ENCODE results near the gene CYCS. TPM values are rescaled to one million over a fixed set of nuclear protein-coding genes. Genes with fewer than 3 reads are reported as not detected.
"Not testable (repeated sequence)": the region's sequence is repeated elsewhere in the genome, so short reads cannot be mapped to it uniquely, and the experiment has no call there.

CYCS gene
- total RNA-seq, result 100 to 1,000 TPM; 568 to 656 TPM
- long read RNA-seq, full-length matches to known transcripts, result 120 of 131 reads
- long read RNA-seq, partial matches to known transcripts, result 3 of 131 reads
- long read RNA-seq, other reads (novel, unspliced or antisense), result 8 of 131 reads

DNA sequence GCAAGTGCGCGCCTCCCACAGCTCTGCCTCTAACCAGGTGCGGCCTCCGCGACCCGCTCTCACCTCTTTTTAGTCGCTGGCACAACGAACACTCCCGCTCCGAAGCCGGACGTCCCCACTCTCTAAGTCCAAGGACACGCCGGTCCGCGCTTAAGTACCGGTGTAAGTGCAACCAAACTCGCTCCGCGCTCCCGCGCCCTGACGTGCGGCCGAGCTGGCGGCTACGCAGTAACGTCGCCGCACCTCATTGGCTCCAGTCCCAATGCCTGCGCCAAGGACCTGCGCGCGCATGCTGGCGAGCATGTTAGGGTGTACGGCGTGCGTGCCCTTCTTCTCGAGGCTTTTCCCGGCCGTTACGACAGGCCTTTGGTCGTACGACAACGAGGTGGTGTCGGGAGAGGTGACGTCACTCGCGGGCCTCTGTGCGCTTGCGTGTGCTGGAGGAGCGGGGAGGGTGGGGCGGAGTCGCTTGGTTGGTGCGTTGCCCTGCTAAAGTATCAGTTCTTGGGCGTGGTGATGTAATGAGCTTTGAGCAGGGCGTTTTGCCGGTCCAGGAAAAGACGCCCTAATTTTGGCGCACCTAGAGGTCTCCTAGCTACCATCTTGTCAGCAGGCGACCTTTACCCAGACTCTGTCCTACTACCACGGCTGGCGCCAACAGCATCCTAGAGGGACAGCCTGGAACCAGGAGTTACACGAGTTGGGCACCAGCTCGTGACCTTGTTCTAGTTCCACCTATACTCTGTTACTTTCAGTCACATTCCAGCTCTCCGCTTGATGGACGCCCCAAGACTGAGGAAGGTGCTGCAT lies at the start of gene CYCS:
CYCS (minus strand) TSS at position 124 of the 810 bp plus-strand sequence. CDS start 1,141 bp downstream, outside the sequence.
- peak; percentile 95 to 98 for ATAC-seq
- intact Hi-C loops (cut with DNase I), result no loop called here
- peak; percentile 100 for DNase-seq

DNA sequence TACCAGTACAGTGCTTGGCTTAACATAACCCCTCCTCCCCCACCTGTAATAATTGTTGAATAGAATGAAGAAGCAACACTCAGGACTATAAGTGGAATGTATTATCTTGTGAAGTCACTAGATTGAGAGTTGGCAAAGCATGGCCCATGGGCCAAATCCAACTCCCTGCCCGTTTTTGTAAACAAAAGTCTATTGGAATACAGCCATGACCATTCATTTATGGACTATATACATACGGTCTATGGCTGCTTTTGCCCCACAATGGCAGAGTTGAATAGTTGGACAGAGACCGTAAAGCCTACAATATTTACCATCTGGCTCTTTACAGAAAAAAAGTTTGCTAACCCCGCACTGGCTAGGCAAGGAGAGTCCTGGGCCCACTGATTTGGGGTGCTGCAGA lies 48.1 kb upstream of the CYCS start:
- DNase-seq, result no peak
- intact Hi-C loops (cut with DNase I), result no loop called here
- ATAC-seq, result no peak

DNA sequence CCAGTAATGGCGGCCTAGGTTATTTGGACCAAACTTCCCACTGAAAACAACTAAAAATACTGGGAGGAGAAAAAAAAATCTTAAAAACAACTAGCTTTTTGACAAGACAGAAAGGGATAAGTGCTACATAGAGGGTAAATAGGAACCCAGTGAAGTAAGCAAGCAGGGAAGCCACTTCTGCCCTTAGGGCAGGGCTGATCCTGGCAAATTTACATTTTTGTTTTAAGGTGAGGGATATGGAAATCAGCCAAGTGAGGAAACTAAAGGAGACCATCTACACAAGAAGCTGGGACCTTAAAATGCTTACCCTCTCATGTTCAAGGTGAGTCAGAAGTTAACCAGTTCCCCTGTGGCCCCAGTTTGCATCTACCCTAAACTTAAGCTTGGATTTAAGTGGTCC lies 46.5 kb upstream of the CYCS start:
- no peak for ATAC-seq
- DNase-seq, result no peak
- intact Hi-C loops (cut with DNase I), result no loop called here

DNA sequence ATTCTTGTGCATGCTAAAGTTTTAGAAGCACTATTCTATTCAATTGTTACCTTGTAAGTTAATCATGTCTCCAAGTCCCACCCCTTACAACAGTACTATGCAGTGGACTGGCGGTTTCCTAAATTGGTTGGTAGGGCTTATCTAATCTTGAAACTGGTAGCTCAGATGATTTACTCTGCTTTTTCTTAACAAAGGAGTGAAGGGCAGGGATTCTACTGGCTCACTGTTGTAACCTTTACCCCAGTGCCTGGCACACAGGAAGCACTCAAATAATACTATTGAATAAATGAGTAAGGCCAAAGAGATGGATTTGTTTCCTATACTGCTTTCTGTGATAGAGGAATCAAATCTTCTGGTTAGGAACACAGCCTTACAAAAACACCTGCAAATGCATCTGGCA lies 46.0 kb upstream of the CYCS start:
- ATAC-seq (no peak), DNase-seq (no peak)
- intact Hi-C loops (cut with DNase I), result no loop called here

DNA sequence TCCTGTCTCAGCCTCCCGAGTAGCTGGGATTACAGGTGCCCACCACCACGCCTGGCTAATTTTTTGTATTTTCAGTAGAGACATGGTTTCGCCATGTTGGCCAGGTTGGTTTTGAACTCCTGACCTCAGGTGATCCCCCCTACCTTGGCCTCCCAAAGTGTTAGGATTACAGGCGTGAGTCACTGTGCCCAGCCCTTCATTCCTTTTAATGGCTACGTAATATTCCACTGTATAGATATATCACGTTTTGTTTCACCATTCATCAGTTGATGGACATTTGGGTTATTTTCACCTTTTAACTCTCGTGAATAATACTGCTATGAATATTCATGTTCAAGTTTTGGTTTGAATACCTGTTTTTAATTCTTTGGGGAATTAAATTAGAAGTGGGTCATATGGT lies 44.6 kb upstream of the CYCS start:
- intact Hi-C loops (cut with DNase I), result no loop called here
- ATAC-seq, result no peak
- no peak for DNase-seq

DNA sequence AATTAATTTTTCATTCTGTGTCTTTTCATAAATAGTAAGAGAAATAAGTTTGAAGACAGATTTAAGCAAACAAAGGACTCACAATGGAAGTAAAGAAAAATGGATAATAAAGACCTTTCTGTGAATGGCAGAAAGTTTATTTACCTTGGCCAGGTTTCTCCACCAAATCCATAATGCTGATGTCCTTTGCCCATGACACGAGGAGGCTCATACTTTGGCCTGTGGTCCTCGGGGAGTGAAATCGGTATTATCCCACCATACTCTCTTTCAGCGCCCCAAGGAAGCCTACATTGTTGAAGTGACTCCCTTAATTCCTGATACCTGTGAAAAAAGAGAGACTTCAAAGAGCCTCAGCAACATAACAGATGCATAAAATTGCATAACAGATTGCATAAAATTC lies 43.1 kb upstream of the CYCS start:
- DNase-seq, result no peak
- intact Hi-C loops (cut with DNase I), result no loop called here
- no peak for ATAC-seq

DNA sequence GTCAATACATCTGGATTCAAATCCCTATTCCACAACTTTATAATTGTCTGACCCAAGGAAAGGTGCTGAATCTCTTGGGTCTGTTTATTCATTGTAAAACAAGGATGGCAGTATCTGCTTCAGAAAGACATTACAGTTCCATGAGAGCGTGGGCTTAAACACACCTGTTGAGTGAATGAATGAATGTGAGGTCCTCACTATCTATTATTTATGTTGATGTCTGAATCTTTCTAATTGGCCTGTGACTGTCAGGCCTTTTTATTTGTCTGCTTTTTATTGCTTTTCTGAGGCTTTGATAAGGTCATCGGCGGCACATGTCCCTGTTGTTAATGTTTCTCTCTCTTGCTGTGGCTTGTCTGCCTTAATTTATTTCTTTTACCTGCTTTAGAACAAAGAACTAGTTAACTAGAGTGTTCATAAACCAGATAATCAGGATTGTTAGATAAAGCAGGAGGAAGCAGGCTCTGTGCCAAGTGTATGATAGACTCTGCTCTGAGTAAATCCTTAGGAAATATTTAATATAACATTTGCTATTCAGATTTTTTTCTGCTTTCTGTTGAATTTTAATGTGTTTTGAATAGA lies 42.3 kb upstream of the CYCS start:
- ATAC-seq (no peak), DNase-seq (no peak)
- intact Hi-C loops (cut with DNase I), result no loop called here

DNA sequence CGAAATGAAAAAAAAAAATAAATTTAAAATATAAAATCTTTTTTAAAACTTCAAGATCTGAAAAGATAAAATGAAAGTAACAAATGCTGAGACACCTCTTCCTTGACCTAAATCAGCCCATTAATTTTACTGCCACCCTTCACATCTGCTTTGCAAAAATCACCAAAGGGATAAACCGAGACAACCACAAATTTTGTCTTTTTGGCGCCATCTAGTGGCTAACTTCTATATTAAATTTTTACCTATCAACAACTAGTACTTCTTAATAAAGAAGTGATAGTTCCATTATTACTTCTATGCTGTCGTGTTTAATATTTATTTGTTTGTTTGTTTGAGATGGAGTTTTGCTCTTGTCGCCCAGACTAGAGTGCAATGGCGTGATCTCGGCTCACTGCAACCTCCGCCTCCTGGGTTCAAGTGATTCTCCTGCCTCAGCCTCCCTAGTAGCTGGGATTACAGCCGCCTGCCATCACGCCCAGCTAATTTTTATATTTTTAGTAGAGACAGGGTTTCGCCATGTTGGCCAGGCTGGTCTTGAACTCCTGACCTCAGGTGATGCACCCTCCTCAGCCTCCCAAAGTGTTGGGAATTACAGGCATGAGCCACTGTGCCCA lies 35.0 kb upstream of the CYCS start:
- ATAC-seq; intact Hi-C loops (cut with DNase I); DNase-seq: not testable (repeated sequence)

DNA sequence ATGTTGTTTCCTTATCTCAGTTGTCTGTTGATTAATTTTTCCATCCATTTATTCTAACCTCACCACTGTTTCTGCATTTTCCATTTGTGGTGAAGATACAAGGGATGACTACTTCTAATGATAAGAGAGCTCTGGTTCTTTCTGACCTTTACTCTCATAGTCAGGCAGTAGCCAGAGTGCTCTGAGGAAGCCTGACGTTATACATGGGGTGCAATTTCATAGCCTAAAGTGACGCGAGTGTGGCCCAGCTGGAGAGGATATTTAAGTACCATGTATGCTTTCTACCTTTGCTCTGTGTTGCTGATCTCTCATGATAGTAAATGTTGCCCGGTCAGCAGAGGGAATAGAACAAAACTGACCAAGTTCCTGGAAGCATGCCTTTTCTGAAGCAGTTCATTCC lies 33.9 kb upstream of the CYCS start:
- intact Hi-C loops (cut with DNase I), result no loop called here
- DNase-seq (no peak), ATAC-seq (no peak)

DNA sequence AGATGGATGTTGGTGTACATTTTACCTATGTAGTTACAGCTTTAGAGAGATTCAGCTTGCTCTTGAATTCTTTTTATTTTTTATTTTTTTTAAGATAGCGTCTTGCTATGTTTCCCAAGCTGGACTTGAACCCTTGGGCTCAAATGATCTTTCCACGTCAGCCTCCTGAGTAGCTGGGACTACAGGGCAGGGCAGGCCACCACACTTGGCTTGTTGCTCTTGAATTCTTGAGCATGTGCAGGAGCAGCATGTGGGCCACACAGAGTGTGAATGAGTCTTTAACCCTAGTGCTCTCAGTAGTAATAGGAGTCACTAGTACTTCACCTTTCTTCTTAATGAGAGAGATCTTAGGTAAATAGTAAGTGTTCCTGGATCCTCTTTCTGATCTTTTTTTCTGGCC lies 26.7 kb upstream of the CYCS start:
- no peak for ATAC-seq
- intact Hi-C loops (cut with DNase I), result no loop called here
- DNase-seq, result no peak

DNA sequence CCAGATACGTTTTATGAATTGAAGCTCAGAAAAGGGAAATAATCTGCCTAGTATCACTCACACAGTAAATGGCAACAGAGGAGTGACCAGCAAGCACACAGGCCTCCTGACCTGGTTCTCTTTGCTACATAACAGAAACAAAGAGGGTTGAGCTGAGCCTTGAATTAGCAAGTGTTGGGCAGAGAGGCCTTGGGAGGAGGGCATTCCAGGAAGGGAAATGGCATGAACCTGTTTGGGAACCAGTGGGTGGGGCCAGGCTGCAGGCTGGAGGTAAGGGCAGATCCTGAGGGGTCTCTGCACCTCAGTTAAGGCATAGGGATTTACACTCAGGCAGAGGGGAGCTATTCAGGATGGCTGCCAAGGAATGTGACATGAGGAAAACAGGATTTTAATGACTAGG lies 24.8 kb upstream of the CYCS start:
- intact Hi-C loops (cut with DNase I), result no loop called here
- DNase-seq, result no peak
- ATAC-seq, result no peak

DNA sequence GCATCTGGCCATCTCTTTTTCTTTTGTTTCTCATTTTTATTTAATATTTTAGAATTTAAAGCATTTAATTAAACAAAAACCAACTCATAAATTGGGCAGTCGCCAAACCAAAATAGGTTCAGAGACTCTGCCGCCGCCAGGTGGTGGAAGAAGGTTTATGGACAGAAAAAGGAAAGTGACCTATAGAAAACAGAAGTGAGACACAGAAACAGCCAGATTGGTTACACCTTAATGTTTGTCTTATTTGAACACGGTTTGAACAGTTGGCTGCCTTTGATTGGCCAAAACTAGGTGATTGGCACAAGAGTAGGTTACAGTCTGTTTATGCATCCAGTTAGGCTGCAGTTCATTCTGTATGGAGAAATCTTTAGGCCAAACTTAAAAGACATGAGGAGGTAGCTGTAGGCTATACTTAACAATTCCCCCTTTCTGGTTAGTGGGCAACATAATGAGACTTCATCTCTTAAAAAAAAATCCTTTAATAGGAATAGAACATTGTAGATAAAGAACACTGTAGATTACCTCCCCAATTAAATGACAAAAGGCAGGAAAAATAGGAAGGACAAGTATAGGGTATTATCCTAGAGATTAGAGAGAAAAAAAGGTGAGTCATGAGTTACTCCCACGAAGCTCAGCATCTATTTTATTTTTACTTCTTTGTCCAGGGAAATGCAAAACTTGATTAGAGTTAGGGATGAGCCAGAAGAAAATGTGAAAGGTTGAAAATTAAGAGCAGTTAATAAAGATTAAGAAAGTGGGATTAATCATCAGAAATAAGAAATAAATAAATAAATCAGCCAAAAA lies 23.9 kb upstream of the CYCS start:
- intact Hi-C loops (cut with DNase I), result no loop called here
- DNase-seq (no peak), ATAC-seq (no peak)

DNA sequence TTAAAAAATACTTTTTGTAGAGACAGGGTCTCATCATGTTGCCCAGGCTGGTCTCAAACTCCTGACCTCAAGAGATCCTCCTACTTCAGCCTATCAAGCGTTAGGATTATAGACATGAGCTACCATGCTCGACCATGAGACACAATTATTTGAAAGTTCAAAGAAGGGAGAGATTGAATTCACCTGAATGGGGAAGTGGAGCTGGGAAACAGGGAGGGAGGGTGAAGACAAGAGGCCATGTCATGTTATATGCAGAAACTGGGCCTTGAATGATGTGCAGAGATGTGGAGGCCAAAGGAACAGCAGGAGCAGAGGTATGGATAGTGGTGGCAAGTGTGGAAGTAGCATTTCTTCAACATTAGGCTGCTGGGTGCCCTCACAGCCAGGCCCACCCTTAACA lies 18.7 kb upstream of the CYCS start:
- DNase-seq, result no peak
- intact Hi-C loops (cut with DNase I), result no loop called here
- ATAC-seq, result no peak

DNA sequence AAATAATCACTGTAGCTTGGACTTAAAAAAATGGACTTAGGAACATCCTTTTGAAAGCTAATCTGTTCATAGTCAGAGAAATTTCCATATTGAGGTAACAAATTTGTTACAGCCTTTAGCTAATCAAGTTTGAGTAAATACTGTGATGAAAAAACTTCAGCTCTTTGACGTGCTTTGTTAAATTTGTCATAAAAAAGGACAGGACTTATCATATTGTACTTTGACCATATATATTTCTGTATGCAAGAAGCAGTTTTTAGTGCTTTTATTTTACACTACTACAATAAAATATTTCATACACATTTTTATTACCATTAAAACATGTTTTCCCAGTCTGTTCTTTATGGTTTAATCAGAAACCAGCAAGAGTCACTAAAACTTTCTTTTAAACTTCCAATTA lies 14.5 kb upstream of the CYCS start:
- no peak for DNase-seq
- no peak for ATAC-seq
- intact Hi-C loops (cut with DNase I), result no loop called here

DNA sequence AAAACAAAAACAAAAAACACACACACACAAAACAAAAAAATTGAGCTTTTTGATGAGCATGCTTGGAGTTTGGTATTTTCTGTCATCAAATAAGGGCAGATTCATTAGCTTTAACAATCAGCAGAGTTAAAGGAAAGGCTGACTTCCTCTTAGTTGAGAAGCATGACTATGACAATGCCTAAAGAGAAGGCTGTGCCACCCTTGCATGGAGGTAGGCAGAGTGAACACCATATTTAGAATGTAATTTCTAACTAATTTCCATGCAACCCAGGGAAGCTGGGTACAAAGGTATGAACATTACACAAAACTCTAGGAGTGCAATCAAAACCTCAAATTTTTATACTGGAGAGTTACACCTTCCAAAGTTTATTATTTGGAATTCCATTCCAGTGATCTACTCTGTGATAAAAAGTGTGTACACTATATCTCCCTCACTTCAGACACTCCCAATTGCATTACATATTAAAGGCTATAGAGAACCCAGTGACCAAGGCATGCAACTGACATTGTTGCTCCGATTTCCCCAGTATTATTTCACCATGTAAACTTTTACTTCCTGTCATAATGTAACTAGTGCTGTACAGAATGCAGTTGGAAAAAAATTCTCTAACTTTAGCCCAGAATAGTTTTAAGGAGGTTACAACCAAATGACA lies 9.4 kb upstream of the CYCS start:
- intact Hi-C loops (cut with DNase I), result no loop called here
- DNase-seq (no peak), ATAC-seq (no peak)

DNA sequence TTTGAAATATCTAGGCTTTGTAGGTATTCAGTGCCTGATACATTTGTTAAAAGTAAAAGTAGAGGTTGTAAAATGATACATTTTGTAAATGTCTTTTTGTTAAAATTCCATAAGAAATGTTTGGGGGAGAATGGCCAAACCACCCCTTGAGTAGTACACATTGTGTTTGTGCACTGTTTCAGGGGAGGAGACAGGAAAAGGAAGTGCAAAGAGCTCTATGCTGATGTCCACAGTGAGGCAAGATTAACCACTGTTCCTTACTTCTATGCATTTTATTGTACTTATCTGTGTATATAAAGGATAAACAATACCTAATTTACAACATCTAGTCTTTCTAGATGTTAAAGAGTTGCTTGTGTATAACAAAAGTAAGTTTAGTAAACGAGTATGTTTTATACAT lies 7.4 kb upstream of the CYCS start:
- intact Hi-C loops (cut with DNase I), result no loop called here
- no peak for ATAC-seq
- no peak for DNase-seq

DNA sequence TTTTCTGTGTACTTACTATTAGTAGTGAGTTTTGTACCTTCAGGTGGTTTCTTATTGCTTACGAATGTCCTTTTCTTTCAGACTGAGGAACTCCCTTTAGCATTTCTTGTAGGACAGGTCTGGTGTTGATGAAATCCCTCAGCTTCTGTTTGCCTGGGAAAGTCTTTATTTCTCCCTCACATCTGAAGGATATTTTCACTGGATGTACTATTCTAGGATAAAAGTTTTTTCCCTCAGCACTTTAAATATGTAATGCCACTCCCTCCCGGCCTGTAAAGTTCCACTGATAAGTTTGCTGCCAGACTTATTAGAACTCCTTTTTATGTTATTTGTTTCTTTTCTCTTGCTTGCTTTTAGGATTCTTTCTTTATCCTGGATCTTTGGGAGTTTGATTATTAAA lies 1.7 kb upstream of the CYCS start:
- ATAC-seq, result no peak
- intact Hi-C loops (cut with DNase I), result no loop called here
- DNase-seq, result no peak

DNA sequence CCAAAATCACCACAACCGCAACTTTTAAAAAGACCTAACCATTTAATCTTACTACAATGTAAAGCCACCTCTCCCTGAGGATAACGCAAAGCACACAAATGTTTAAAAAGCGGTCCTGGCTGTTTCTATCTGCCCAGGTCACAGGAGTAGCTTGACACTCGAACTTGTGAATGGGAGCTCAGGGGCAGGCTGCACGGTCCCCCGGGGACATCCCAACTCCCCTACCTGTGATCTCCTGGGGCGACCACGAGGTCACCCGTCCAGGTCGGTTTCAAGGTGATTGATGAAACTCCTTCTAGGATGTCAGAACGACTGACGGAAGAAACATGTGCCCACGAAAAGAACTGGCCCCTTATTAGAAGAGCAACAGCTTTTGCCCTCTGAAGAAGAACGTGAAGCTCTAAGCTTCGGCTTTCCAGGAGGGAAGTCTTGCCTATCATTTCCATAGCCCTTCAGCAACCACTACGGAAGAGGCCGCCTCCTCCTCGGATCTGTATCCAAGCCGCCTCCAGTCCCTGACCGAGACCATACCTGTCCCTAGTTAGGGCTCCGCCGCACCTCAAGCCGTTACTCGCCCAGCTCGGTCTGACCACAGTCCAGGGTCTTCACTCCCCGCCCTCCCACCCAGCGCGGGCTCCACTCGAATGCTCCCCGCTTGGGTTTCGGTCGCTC lies 459 bp downstream of the CYCS start:
- intact Hi-C loops (cut with DNase I), result no loop called here
- ATAC-seq, result peak; percentile 6 to 38
- DNase-seq, result no peak

DNA sequence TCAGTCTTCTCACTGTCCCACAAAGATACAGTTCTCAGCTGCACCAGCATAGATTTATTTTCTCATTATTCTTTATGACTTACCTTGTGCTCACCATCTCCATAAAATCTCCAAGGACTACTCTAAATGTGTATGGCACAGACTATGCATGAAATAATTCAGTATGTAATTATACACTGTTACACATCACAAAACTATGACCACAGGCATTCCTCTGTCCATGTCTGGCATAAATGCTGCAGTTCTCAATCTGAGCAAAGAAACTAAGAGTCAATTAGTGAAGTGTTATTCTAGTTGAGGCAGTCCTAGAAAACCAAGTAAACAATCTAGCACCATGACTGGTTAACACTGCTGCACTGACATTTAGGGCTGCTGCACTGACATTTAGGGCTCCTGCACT lies 2.7 kb downstream of the CYCS start:
- no peak for ATAC-seq
- intact Hi-C loops (cut with DNase I), result no loop called here

More for the DNA sequence above, 2.7 kb downstream of the CYCS start:
- DNase-seq, result no peak

Measured in left cardiac atrium (tissue), 4 donors.